NCI-H748 treated with DMSO at 0.1 percent for 48 hours (cell line): ENCODE results near the gene RBBP5.

Experiments used
- DNase-seq: peaks from one replicate; lab custom pipeline; 2025; lab: John Stamatoyannopoulos, UW

The RBBP5 gene

GRCh38 chr1:205133287-205133686 lies 11.5 kb upstream of the RBBP5 start:
- DNase-seq: no peak

DNA sequence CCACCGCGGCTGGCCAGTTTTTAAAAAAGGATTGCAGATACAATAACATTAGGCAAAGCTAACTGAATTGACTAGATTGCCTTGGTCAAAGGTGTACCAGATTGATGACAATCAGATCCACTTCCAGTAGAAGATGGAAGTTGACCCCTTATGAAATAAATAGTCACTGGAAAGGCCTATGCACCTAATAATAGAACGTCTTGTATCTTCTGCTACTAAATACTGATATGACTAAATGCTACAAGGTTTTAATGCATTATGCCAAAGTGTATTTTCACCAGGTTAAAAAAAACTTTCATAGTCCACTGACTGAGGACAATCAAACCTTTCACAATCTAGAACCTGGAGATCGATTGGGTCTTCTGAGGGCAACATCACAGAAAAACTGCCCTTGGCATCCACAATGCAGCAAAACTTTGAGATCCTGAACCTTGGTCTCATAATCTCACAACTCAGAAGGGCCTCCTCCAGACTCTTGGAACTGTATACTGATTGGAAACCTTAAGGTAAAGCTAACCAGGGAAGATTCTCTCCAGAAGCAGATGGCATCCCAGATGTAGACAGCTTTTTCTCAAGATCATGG lies 7.8 kb upstream of the RBBP5 start:
- DNase-seq: no peak

- DNase-seq: no peak
These were observed 6.3 kb upstream of the RBBP5 start for GRCh38 chr1:205128050-205128449.

DNA sequence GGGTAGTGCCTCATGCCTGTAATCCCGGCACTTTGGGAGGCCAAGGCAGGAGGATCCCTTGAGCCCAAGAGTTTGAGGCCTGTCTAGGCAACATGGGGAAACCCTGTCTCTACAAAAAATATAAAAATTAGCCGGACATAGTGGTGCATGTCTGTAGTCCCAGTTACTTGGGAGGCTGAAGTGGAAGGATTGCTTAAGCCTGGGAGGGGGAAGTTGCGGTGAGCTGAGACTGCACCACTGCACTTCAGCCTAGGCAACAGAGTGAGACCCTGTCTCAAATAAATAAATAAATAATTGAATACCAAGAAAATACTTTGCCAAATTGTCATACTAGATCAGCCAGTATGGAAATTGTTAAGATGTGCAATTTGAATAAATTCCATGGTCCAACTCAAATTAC lies 5.9 kb upstream of the RBBP5 start:
- no peak for DNase-seq

GRCh38 chr1:205124726-205125125 lies 2.9 kb upstream of the RBBP5 start:
- DNase-seq: no peak

GRCh38 chr1:205122489-205122882 lies 708 bp upstream of the RBBP5 start:
- DNase-seq: no peak

GRCh38 chr1:205118752-205119151 lies 3.0 kb downstream of the RBBP5 start:
- no peak for DNase-seq

DNA sequence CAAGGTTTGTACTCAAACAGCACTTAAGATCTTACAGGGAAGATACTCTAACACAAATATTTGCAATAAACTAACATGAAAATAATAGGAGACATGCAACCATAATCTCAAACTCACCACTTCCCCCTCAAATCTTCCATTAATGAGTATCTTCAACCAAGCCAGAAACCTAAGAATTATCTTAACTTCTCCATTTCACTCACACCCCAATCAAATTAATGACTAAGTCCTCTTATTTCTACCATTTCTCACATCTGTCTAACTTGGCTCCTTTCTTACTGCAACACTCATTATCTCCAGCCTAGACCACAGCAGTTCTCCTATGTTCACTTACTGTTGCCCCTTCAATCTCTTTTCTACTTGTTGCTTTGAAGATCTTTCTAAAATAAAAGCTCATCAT lies 10.4 kb downstream of the RBBP5 start:
- DNase-seq: no peak

DNA sequence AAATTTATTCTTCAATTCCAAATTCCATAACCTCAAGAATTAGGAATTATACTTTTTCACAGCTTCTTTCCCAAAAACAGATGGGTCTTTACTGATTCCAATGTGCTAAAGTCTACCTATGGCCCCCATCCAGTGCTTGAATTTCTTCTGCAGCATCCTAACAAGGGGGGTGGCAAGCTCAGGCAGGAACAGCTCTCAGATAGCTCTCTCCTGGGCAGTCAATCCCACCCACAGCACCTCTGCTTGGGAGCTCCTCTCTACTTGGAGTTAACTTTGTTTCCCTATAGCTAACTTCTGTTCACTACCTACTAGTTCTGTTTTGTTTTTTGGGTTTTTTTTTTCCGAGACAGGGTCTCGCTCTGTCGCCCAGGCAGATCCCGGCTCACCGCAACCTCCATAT lies 12.1 kb downstream of the RBBP5 start:
- no peak for DNase-seq

- DNase-seq: no peak
These were observed 12.5 kb downstream of the RBBP5 start for GRCh38 chr1:205109269-205109668.

DNA sequence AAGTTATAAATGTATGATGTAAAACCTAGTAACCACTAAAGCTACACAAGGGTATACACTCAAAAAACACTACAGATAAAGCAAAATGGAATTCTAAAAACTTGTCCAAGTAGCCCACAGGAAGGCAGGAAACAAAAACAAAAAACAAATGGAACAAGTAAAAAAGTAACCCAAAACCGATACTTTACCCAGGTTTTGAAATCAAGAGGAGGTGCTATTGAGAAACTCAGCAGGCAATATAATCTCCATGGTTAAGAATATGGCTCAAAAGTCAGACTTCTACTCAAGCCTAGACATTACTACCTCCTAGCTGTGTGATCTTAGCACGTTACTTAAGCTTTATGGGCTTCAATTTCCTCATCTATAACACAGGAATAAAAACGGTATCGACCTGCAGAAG lies 13.3 kb downstream of the RBBP5 start:
- no peak for DNase-seq

GRCh38 chr1:205107327-205107726 lies 14.5 kb downstream of the RBBP5 start:
- DNase-seq: no peak

- no peak for DNase-seq
These were observed 19.4 kb downstream of the RBBP5 start for GRCh38 chr1:205102404-205102803.

GRCh38 chr1:205098242-205098641 lies 23.5 kb downstream of the RBBP5 start:
- no peak for DNase-seq

DNA sequence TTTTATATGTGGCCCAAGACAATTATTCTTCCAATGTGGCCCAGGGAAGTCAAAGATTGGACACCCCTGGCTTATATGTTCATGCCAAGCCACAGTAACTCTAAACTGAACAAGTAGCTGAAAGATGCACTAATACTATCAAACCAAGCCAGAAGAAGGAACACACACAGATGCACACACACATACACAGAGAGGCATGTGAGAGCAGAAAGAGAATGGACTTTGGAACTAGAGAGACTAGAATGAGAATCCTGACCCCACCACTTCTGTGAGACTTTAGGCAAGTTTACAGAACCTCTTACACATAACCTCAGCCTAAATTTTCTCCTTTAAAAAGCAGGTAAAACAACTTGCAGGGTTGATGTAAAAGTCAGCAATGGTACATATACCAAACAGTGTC lies 26.4 kb downstream of the RBBP5 start:
- no peak for DNase-seq

- no peak for DNase-seq
These were observed 30.6 kb downstream of the RBBP5 start for GRCh38 chr1:205091043-205091740.

- no peak for DNase-seq
These were observed 33.4 kb downstream of the RBBP5 start for GRCh38 chr1:205088341-205088740.

- no peak for DNase-seq
These were observed 37.4 kb downstream of the RBBP5 start, which contains the start of gene TMEM81 for GRCh38 chr1:205084360-205084759. Gene TMEM81 (minus strand): TSS chr1:205084460. CDS start chr1:205084320, 140 bp downstream.

- no peak for DNase-seq
These were observed 39.3 kb downstream of the RBBP5 start for GRCh38 chr1:205082431-205082830.

DNA sequence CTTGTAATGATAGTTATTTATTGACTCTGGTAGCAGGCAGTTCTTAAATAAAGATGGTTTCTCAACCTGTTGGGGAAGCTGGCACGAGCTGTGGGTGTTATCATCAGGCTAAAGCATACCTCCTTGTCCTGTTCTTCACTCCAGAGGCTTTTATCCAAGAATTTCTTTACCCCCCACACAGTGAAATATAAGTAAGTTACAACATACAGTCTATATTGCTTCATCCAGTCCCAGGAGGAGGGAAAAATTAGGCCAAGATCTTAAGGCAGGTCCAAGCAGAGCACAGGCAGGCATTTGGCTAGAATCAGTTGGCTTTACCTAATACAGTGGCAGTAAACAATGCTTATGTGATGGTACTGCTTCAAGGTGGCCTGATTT lies 43.9 kb downstream of the RBBP5 start:
- no peak for DNase-seq

DNA sequence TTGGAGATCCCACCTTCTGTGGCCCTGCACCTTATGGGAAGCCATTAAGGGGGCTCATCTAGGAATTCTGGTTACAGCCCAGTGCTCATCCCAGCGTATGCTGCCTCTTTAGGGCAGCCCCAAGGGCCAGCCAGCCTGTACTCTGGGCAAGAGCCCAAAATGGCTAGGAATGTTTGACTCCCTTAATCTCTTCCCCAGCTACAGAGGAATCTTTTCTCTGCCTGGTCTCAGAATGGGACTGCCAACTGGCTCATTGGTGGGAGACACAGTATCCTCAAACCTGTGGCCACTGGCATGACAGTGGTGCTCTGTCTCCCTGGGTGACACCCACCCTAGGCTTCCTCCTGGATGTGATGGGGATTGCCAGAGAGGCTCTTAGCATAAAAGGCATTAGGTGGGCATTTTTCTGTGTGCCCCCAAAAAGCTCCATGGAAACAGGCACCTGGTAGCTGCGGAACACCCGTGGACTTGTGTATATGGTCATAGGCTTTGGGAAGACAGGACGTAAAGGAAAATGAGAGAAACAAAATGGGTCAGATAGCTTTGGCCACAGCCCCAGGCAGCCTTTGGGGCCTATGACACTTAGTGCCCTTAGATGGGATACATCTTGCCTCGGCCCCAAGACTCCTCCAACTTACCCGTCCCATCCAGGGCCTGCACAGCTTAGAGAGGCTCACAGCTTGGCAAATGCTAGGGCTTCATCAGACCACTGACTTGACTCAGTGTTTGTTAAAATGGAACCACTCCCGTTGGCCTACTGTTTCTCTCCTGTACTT lies 44.4 kb downstream of the RBBP5 start:
- DNase-seq: no peak

GRCh38 chr1:205076245-205076761 lies 45.5 kb downstream of the RBBP5 start:
- no peak for DNase-seq

DNA sequence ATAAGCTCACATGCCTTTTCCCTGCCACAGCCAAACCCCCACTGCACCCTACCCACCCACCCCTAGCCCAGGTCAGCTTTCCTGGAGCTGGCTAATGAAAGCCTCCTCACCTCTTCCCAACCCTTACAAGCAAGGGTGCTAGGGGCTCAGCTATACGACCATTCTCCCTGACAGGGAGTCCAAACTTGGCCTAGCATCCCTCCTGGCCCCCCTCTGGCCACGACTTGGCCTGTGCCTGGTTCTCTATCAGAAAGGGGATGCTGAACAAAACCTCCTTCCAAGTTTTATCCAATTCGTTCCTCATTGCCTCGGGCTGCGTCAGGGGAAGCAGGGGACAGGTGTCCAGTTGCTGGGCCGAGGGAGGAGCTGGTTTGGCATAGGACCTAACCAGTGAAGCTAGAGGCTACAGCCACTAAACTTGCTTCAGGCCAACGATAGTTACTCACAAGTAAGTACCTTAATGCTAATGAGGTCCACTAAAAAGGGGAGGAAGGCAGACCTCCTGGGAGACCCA lies 46.1 kb downstream of the RBBP5 start:
- no peak for DNase-seq
